ENCODE measurements around the gene MARF1.

DNA sequence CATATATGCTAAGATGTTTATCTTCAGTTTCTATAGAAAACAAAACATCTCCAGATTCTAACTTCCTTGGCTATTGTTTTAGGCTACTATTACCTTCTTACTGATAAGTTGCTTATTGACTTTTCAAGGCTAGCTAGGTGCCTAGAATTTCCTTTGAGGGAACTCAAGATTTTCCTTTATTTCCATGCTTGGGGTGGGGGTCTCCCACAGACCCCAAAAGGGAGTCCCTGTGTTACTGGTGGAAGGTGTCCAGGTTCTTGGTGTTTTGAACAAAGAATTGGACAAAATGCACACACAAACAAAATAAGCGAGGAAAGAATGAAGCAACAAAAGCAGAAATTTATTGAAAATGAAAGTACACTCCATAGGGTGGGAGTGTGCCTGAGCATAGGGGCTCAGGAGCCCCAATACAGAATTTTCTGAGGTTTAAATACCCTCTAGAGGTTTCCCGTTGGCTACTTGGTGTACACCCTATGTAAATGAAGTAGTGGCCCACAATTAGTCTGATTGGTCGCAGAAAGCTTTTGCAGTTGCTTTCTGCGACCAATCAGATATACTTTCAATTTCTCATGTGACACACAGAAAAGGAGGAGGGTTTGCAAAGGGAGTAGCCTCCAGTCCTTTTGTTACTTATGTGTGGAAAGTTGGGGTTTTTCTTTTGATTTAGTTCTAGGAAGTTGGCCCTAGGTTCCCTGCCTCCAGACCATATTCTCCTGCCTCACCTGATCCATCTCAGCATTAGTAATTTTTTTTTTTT, 67.5 kb downstream of the MARF1 start:
- TF ChIP-seq, protein P1, sequence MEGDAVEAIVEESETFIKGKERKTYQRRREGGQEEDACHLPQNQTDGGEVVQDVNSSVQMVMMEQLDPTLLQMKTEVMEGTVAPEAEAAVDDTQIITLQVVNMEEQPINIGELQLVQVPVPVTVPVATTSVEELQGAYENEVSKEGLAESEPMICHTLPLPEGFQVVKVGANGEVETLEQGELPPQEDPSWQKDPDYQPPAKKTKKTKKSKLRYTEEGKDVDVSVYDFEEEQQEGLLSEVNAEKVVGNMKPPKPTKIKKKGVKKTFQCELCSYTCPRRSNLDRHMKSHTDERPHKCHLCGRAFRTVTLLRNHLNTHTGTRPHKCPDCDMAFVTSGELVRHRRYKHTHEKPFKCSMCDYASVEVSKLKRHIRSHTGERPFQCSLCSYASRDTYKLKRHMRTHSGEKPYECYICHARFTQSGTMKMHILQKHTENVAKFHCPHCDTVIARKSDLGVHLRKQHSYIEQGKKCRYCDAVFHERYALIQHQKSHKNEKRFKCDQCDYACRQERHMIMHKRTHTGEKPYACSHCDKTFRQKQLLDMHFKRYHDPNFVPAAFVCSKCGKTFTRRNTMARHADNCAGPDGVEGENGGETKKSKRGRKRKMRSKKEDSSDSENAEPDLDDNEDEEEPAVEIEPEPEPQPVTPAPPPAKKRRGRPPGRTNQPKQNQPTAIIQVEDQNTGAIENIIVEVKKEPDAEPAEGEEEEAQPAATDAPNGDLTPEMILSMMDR (IDR thresholded peaks at IDR 0.05), result no peak
- TF ChIP-seq POLR2AphosphoS5 (IDR thresholded peaks at IDR 0.05), result no peak
- TF ChIP-seq EP300 (IDR thresholded peaks at IDR 0.05; ENCODE audit: low read depth), result no peak
- no peak for TF ChIP-seq POLR2A (IDR thresholded peaks at IDR 0.05)

All from transverse colon (tissue), 4 donors.